Jurkat, Clone E6-1 (cell line): ENCODE data around the gene UBALD2.
"Not testable (repeated sequence)": the region's sequence is repeated elsewhere in the genome, so short reads cannot be mapped to it uniquely, and the experiment has no call there.

ENCODE experiments used
- DNase-seq: peaks from one replicate; pipeline ENCODE4 v3.0.0-alpha.2; 2011; ENCODE audit warnings: low read depth, low spot score
- H3K4me3 ChIP-seq: 2 replicates; pipeline ENCODE4 v1.5.1; 2011; ENCODE audit warnings: mild to moderate bottlenecking, low read length, control low read depth, moderate library complexity

The UBALD2 gene

GRCh38 chr17:76304226-76305134 is 39.3 kb downstream of the UBALD2 start:
- DNase-seq, result no peak
- H3K4me3 ChIP-seq, result no peak overlapping the region

GRCh38 chr17:76305135-76305454 is 39.9 kb downstream of the UBALD2 start:
- not testable (repeated sequence) for H3K4me3 ChIP-seq, DNase-seq

- H3K4me3 ChIP-seq, result no peak overlapping the region
- DNase-seq, result no peak
These were observed 42.3 kb downstream of the UBALD2 start for GRCh38 chr17:76307299-76307965.

- no peak within 1 kb of the TSS for H3K4me3 ChIP-seq
- no peak for DNase-seq
These were observed 42.8 kb downstream of the UBALD2 start, which contains the start of gene QRICH2 for GRCh38 chr17:76307966-76308338. TSS of gene QRICH2 (minus strand) at chr17:76308276. CDS start at chr17:76307998, 278 bp downstream.

- no peak overlapping the region for H3K4me3 ChIP-seq
- no peak for DNase-seq
These were observed 44.3 kb downstream of the UBALD2 start for GRCh38 chr17:76309461-76309860.

GRCh38 chr17:76312735-76313134 is 47.6 kb downstream of the UBALD2 start:
- H3K4me3 ChIP-seq, result no peak overlapping the region

GRCh38 chr17:76314392-76315227 is 49.5 kb downstream of the UBALD2 start:
- H3K4me3 ChIP-seq, result no peak overlapping the region
- no peak for DNase-seq

More at GRCh38 chr17:76312735-76313134, 47.6 kb downstream of the UBALD2 start:
- no peak for DNase-seq

- no peak for DNase-seq
- no peak overlapping the region for H3K4me3 ChIP-seq
These were observed 52.4 kb downstream of the UBALD2 start for GRCh38 chr17:76317535-76317934.

GRCh38 chr17:76318586-76318985 is 53.4 kb downstream of the UBALD2 start:
- no peak overlapping the region for H3K4me3 ChIP-seq
- DNase-seq, result no peak
